HG03039 (cell line): ENCODE results near the gene SMCO3.
"Not testable (repeated sequence)": the region's sequence is repeated elsewhere in the genome, so short reads cannot be mapped to it uniquely, and the experiment has no call there.

ENCODE experiments used
- ATAC-seq: cut with Tn5 transposase; IDR thresholded peaks from one replicate; pipeline ENCODE4 v1.9.1; 2021; ENCODE audit warnings: mild to moderate bottlenecking, moderate library complexity; ENCODE audit not compliant: unreplicated experiment

The SMCO3 gene

DNA sequence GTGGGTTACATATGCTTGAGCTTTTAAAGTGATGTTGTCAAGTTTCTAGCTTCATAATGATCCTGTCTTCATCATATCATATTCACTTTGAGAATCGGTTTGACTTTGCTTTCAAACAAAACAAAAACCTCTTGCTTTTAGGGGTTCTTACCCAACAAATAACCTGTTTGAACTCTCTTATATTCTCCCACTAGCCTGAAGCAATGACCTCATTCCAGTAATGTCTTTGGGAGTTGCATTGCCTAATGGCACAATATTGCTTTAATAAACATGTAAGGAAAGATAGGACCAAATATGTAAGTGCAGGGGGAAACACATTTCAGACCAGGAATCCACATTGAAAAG lies 38.4 kb downstream of the SMCO3 start:
- no peak for ATAC-seq

GRCh38 chr12:14774906-14775635 lies 38.9 kb downstream of the SMCO3 start:
- no peak for ATAC-seq

GRCh38 chr12:14774074-14774905 lies 39.7 kb downstream of the SMCO3 start:
- peak; percentile 53 for ATAC-seq

GRCh38 chr12:14773685-14774073 lies 40.3 kb downstream of the SMCO3 start:
- ATAC-seq = peak; percentile 11

DNA sequence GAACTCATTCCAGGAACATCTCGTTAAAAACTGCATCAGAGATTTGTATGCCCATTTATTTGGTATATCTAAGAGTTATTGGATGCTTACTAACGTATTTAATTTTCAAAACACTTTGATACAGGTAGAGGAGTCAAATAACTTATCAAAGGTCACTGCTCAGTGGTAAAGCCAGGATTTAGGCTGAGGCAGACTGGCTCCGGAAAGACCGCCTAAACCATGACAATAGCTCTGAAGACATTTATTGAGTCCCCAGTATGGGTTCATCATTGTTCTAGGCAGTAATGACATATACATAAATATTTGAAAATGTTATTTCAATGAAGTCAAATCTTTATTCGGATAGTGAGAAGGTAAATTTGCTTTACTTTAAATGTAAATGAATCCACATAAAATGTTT lies 41.0 kb downstream of the SMCO3 start:
- no peak for ATAC-seq

DNA sequence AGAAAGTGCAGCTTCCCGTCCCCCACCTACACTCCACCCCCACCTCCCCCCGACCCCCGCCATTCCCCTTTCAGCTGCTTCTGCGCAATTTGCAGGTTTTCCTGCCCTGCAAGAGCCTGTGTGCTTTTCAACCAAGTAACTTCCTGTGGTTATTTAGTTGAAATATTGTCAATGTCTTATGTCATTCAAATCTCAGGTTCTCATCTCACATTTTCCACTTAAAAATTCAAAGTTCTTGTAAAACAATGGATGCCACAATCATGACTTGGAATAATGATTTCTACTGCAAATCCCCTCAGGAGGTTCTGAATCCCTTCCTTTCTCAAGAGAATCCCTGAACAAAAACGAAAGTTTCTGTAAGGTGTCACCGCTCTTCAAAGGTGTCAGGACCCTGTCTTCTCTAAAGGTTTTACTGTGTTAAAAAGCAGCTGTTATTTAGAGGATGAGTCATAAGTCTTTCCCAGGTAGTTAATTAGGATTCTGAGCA lies 42.3 kb downstream of the SMCO3 start:
- ATAC-seq = no peak

- ATAC-seq = peak; percentile 22
Measured at GRCh38 chr12:14770496-14771461, 43.2 kb downstream of the SMCO3 start.

GRCh38 chr12:14769969-14770495 lies 44.0 kb downstream of the SMCO3 start:
- ATAC-seq = peak; percentile 31

GRCh38 chr12:14769466-14769968 lies 44.5 kb downstream of the SMCO3 start:
- ATAC-seq = no peak

DNA sequence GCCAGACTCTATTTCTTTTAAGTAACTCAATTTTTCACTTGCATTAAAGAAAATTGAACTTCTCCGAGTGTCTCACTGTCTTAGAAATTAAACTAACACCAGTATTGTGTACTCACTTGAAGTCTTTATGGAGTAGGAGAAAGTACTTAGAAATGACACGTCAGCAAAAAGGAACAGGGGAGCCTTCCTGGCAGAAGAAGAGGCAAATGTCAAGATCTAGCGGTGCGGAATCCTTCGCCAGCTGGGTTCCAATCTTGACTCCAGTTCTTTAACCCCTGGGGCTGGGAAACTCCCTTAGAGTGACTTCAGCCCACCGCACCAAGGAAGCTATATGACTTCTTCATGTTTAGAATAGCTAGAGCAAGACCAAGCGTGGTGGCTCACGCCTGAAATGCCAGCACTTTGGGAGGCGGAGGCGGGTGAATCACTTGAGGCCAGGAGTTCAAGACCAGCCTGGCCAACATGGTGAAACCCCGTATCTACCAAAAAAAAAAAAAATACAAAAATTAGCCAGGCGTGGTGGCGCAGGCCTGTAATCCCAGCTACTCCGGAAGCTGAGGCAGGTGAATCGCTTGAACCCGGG lies 45.1 kb downstream of the SMCO3 start:
- no peak for ATAC-seq

DNA sequence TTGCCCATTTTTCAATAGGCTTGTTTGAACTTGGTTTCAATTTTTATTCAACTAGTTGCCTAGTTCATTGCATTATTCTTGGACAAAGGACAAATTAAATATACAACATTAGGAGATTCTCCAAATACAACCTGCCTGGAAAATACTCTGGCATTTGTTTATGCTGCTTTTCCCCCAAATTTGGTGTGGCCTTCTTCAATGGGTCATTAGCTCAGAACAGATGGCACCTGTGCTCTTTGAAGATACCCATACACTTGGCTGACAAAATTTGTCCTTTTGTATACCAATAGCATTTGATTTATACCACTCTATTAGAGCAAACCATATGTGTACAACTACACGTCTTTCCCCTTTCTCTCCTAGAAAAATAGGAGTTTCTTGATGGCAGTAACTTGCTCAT lies 46.4 kb downstream of the SMCO3 start:
- ATAC-seq = no peak

GRCh38 chr12:14766649-14767215 lies 47.2 kb downstream of the SMCO3 start:
- no peak for ATAC-seq

GRCh38 chr12:14766020-14766419 lies 48.0 kb downstream of the SMCO3 start:
- not testable (repeated sequence) for ATAC-seq

- ATAC-seq = no peak
Measured at GRCh38 chr12:14765398-14765797, 48.6 kb downstream of the SMCO3 start.

DNA sequence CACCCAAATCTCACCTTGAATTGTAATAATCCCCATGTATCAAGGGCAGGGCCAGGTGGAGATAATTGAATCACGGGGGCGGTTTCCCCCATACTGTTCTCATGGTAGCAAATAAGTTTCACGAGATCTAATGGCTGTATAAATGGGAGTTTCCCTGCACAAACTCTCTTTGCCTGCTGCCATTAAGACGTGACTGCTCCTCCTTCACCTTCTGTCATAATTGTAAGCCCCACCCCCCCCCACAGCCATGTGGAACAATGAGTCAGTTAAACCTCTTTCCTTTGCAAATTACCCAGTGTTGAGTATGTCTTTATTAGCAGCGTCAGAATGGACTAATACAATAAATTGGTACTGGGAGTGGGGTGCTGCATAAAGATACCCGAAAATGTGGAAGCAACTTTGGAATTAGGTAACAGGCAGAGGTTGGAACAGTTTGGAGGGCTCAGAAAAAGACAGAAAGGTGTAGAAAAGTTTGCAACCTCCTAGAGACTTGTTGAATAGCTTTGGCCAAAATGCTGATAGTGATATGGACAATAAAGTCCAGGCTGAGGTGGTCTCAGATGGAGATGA lies 54.2 kb downstream of the SMCO3 start:
- not testable (repeated sequence) for ATAC-seq

DNA sequence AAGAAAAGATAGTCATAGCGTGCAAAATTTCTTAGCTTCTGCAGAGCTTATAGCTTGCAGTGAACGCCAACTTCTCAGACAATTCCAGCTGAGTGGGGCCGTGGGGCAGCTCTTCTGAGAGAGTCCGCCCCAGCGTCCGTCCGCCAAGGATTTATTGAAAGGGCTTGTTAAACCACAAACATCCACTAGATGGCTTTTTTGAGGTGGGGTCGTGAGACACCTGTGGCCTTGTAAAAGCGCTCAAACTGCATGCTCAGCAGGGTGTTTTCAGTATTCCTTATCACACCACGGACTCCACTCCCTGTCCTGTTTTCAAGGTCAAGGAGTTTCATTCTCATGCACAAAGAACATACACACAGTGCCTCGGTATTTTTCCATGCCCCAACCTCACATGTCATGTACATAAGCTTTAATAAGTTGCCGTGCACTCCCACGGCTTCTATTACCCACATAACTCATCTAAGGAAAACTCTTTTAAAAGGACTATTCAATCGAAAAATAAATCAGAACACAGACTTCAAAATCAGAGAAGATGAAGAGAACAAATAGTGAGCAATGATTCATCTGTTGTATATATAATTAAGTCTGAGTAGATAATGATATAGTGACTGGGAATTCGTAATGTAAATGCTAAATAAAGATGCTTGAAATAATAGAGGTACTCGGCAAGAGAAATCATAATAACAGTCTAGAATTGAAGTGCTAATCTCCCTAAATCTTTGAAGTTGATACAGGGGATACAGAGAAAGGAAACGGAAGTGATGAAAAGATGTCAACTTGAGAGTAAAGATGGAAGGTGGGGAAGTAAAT lies 57.4 kb downstream of the SMCO3 start:
- ATAC-seq = no peak
